ENCODE measurements around the gene ZYG11A.

ZYG11A gene

DNA sequence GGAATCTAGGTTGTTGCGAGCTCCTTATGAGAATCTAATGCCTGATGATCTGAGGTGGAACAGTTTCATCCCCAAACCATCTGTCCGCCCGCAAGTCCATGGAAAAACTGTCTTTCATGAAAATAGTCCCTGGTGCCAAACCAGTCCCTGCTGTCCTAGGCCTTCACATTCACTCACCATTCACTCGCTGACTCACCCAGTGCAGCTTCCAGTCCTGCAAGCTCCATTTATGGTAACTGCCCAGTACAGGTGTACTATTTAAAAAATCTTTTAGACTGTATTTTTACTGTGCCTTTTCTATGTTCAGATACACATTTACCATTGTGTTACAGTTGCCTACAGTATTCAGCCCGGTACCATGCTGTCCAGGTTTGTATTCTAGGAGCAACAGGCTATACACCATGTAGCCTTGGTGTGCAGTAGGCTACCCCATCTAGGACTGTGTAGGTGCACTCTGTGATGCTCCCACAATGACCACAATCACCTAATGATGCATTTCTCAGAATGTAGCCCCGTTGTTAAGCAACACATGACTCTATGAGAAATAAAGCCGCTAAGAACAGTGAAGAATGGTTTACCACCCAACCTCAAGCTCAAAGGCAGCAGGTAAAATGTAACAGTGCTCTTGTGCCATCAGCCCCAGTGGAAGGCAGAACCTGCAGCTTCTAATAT lies 76.6 kb downstream of the ZYG11A start:
- FAIRE-seq: no peak

DNA sequence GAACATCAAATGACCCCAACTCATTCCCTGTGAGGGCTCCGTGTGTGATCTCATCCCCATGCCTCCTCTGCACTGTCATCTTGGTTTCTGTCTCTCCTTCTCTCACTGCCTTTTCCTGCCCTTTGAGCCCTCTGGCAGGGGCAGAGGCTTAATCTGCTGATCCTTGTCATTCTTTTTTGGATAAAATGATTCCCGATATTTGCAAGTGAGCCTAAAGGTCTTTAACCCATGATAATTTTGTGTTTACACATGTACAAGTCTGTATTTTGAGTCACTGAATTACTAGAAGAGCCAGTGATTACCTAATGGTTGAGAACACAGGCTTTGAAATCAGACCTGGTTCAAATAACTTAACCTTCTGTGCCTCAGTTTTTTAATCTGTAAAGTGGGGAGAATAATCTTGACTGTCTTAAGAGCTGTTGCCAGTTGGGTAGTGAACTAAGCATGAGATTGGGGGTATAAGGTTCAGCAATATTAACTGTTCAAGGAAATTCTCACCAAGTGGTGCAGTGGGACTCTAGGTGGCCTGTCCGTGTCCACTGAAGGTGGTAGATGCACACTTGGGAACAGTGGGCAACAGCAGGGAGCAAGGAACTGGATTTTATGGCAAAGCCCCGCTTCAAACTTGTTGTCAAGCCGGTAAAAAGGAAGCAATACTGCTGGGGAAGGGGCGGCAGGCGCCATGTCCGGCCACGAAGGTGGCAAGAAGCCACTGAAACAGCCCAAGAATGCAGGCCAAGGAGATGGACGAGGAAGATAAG lies 77.3 kb downstream of the ZYG11A start:
- no peak for FAIRE-seq

DNA sequence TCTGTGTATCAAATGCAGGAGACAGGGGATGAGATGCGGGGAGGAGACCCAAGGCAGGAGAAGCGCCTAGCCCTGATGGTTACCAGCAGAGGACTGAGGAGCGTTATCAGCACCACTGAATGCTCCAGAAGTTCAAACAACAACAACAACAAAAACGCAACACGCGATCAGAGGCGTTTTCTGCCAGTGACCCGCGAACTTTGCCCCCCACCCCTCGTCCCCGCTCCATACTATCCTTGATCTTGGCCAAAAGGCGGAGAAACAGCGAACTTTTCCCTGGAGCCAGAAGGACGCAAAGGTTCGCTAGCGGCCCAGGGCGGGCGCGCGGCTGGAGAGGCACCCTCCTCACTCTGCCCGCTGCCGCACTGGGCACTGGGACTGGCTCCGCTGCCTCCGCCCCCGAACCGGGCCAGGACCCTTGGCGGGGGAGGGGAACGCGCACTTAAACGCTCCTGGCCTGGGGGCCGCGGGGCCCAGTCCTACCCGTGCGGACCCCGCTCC lies 78.3 kb downstream of the ZYG11A start:
- FAIRE-seq: no peak

DNA sequence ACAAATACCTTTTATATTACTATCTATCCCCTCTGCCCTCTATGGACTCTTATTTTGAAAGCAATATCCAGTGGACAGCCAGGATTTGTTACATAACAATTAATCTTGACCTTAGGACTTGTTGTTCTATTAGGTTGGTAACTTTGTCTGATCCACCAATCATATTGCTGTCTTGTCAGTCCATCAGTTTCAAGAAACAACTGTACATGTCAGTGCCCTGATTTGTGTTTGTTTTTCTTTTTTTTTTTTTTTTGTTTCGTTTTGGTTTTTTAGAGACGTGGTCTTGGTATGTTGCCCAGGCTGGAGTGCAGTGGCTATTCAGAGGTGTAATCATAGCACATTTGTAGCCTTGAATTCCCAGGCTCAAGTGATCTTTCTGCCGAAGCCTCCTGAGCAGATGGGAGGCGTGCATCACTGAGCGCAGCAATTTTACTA lies 83.0 kb downstream of the ZYG11A start:
- no peak for FAIRE-seq

DNA sequence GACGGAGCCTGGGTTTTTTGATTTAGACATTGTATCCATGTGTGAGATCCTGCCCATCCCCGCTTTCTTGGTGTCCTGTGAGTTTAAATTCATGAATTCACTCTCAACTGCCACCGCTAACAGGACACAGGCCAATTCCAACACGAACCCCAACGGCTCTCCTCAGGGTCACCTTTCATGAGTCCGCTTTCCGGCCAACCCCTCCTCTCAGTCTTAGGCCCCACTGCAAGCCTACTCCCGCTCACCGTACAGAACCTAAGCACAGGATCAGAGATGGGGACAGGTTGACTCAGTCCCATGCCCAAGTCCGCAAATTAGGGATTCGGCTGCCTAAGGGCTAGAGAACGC lies 84.3 kb downstream of the ZYG11A start:
- no peak for FAIRE-seq

DNA sequence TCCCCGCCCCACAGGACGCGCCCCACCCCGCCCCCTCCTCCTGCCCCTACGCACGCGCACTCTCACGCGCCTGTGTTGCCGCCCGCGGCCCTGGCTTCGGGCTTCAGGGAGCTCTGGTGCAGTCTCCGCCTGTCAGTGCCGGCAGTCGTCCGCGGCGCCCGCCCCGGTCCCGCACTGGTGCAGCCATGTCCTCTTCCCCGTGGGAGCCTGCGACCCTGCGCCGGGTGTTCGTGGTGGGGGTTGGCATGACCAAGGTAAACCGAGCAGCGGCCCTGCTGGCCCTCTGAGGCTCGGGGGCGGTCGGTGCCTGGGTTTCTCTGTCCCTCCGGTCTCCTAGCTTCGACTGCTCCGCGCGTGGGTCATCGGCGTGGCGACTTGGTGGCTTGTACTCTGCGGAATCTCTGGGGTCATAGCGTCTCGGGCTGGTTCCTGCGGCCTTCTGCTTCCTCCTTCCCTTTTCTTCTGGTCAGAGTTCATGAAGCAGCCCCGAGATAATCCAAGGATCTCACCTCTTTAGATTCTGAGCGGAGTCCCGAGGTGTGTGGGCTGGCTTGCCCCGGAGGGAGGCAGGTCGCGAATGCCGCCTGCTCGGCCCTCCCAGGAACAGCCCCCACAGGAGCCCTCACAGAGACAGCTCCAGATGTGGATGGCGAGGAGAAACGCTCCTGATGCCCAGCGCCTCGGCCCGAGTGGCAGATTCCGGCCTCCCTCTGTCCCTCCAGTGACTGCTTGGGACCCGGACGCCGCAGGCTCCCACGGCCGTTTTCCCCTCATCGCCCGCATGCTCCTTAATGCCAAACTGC lies 84.9 kb downstream of the ZYG11A start, which contains the start of gene SCP2:
TSS of gene SCP2 (plus strand) at position 65 of the 803 bp plus-strand sequence. CDS start at position 186, 121 bp downstream.
- FAIRE-seq: no peak

DNA sequence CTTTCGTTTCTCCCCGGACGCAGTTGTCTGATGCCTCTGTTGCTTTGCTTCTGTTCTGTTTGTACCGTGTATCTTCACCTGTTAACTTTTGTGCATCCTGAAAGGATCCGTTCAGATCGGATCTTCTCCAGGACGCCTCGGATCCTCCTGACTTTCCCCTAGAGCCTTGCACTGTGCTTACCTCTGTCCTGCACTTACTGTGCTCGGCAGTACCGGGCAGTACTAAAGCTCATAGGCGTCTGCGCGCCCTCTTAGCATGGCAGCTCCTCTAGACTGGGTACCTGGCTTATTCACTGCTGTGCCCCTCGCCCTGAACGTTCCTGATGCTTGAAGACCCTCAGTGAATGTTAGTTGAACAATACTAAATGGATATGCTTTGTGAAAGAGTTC lies 85.5 kb downstream of the ZYG11A start:
- no peak for FAIRE-seq

DNA sequence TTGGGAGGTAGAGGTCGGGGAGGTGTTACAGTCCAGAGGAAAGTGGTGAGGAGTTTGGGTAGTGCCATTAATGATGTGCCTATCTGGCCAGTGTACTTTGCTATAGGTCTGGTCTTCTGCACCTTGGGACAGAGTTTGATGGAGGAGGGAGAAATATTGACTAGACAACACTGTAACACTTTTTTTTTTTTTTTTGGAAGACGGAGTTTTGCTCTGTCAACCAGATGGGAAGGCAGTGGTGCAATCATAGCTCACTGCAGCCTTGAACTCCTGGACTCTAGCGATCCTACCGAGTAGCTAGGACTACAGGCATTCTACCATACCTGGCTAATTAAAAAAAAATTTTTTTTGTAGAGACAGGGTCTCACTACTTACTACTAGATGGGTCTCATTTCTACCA lies 86.5 kb downstream of the ZYG11A start:
- FAIRE-seq: no peak

DNA sequence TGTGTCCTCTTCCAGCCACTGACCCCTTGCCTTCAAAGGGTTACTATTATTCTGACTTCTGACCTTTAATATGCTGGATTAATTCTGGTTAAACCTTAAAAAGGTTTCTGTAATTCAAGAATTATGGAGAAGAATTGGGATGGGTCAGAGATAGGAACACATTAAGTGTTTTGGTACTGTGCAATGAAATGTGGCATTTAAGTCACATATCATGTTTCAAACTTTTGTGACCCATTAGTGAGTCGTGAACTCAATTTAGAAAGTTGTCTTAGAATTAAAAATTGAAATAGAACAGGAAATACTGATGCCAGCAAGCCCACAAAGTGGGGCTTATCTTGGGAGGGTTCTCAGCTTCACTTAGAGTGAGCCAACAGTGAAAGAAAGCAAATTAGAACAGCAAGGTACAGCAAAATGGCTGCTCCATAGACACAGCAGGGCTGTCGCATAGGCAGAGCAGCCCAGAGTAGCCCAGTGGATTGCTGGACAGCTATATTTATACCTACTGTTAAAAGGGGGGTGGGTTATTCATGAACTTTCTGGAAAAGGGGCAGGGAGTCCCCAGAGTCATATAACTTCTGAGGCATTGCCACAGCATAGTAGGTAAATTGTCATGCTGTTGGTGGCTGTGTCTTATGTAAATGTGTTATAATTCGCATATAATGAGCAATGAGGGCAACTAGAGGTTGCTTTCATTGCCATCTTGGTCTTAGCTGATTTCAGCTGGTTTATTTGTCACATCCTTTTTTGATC lies 95.0 kb downstream of the ZYG11A start:
- no peak for FAIRE-seq

DNA sequence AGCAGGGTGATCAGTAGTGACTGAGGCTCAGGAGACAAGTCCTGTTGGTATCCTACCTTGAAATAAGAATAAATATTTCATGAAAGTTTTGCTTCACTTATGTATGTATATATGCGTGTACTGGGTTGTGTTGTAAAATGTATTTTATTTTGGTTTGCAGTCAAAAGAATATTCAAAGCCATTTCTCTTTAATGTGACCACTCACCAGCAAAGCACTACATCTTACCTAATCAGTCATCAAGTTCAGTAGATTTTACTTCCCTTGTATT lies 95.6 kb downstream of the ZYG11A start:
- no peak for FAIRE-seq

DNA sequence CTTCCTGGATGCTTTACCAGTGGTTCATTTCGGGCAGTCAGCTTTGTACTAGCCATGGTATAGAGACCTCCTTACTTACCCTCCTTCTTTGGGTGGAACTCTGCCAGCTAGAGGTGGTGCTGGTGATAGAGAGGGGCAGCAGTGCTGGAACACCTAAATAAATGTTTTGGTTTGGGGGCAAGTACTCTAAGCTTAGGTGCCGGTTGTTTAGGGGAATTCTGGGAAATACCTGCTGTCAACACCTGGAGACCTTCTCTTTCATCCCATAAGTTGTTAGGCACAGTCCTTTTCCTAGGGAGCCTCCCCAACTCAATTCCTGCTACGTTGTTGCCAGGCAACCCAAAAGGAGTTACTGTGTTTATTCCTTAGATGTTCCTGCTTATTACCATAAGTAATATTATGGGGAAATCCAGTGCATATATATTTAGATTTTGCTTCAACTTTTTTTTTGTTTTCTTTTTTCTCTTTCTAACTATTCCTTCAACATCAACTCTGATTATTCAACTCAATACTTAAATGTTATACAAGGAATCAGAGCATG lies 101.4 kb downstream of the ZYG11A start:
- no peak for FAIRE-seq

DNA sequence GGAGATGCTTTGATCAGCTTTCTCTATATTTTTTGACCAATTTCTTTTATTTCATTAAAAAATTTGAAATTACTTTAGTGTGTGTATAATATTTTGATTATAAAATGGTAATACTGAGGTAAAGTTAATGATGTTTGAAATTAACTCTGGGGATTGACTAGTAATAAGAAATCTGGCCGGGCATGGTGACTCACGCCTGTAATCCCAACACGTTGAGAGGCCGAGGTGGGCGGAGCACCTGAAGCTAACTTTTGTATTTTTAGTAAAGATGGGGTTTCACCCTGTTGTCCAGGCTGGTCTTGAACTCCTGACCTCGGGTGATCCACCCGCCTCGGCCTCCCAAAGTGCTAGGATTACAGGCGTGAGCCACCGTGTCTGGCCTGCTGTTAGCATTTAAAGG lies 102.0 kb downstream of the ZYG11A start:
- FAIRE-seq: no peak

Data from G401.6 (cell line).